HG02623 (cell line): ENCODE data around the gene DUSP8.
A peak's percentile ranks its signal among the peaks of the same experiment; 100 is the strongest.

ENCODE experiments used
- ATAC-seq: cut with Tn5 transposase; IDR thresholded peaks from one replicate; pipeline ENCODE4 v1.9.1; 2021; ENCODE audit warnings: moderate library complexity; ENCODE audit not compliant: unreplicated experiment

DUSP8 gene

GRCh38 chr11:1533342-1533725 lies 38.7 kb downstream of the DUSP8 start:
- no peak for ATAC-seq

GRCh38 chr11:1532606-1533341 lies 39.3 kb downstream of the DUSP8 start:
- no peak for ATAC-seq

GRCh38 chr11:1532014-1532586 lies 40.0 kb downstream of the DUSP8 start:
- no peak for ATAC-seq

- no peak for ATAC-seq
Measured at GRCh38 chr11:1531449-1532013, 40.5 kb downstream of the DUSP8 start.

GRCh38 chr11:1530686-1531448 lies 41.2 kb downstream of the DUSP8 start:
- ATAC-seq = no peak

GRCh38 chr11:1529774-1530173 lies 42.3 kb downstream of the DUSP8 start:
- ATAC-seq = no peak

- ATAC-seq = no peak
Measured at GRCh38 chr11:1529286-1529685, 42.8 kb downstream of the DUSP8 start.

- no peak for ATAC-seq
Measured at GRCh38 chr11:1528710-1529109, 43.4 kb downstream of the DUSP8 start.

GRCh38 chr11:1526785-1527184 lies 45.3 kb downstream of the DUSP8 start:
- no peak for ATAC-seq

GRCh38 chr11:1523779-1524178 lies 48.3 kb downstream of the DUSP8 start:
- ATAC-seq = no peak

GRCh38 chr11:1523077-1523476 lies 49.0 kb downstream of the DUSP8 start:
- no peak for ATAC-seq

- no peak for ATAC-seq
Measured at GRCh38 chr11:1522081-1522424, 50.0 kb downstream of the DUSP8 start.

- ATAC-seq = peak; percentile 72
Measured at GRCh38 chr11:1521382-1522080, 50.5 kb downstream of the DUSP8 start.

- ATAC-seq = no peak
Measured at GRCh38 chr11:1520663-1521267, 51.3 kb downstream of the DUSP8 start.

GRCh38 chr11:1520209-1520662 lies 51.8 kb downstream of the DUSP8 start:
- no peak for ATAC-seq

- ATAC-seq = no peak
Measured at GRCh38 chr11:1519028-1520010, 52.8 kb downstream of the DUSP8 start.

- no peak for ATAC-seq
Measured at GRCh38 chr11:1518301-1518700, 53.8 kb downstream of the DUSP8 start.

GRCh38 chr11:1517117-1518005 lies 54.7 kb downstream of the DUSP8 start:
- no peak for ATAC-seq
